ENCODE measurements around the gene SLC38A11. TPM values are rescaled to one million over a fixed set of nuclear protein-coding genes. Genes with fewer than 3 reads are reported as not detected.

SLC38A11 gene
- total and polyA plus RNA-seq, 10 of the 15 experiments (the other 5 are each of a cell fraction or from before 2014, with no cell fraction given), result not detected

- Histone ChIP-seq H3K27ac (ENCODE audit: control insufficient read depth, insufficient read depth) (no peak overlapping the region), H3K79me2 (ENCODE audit: control insufficient read depth, insufficient read depth, low read length) (no peaks in the 10 kb centered on the region), H3K36me3 (ENCODE audit: control insufficient read depth in 2 of 2, insufficient read depth in 2 of 2, low read length in 1 of 2) (no peaks in the 10 kb centered on the region), H3K4me3 (no peak overlapping the region), H3K4me1 (ENCODE audit: control insufficient read depth, insufficient read depth, low read length) (no peaks in the 10 kb centered on the region), H2AFZ (ENCODE audit: control insufficient read depth, low read depth, low read length) (no peak overlapping the region), H3K9ac (ENCODE audit: control insufficient read depth, insufficient read depth, low read length) (no peak overlapping the region), H3K9me3 (replicated peaks; ENCODE audit: control insufficient read depth, insufficient read depth, low read length) (no peaks in the 10 kb centered on the region), H3K4me2 (ENCODE audit: control insufficient read depth, insufficient read depth) (no peak overlapping the region), H4K20me1 (ENCODE audit: control insufficient read depth, insufficient read depth) (no peaks in the 10 kb centered on the region), H3K27me3 (replicated peaks in 1 of 2; ENCODE audit: control insufficient read depth in 2 of 2, insufficient read depth in 2 of 2, low read length in 1 of 2) (no peaks in the 10 kb centered on the region)
- ChIA-PET POLR2A (interaction anchor here (1.0 kb wide), 1 partner anchor 8 kb away, joined by 3 read pairs; no protein-coding TSS in a partner anchor), CTCF (no interaction called here), RAD21 (ENCODE audit: unreplicated experiment) (no interaction called here), SMC1A (ENCODE audit: uncharacterized antibody, unreplicated experiment) (no interaction called here)
- in situ Hi-C loops (cut with MboI), result no loop called here
- no peak for FAIRE-seq
- ATAC-seq, result no peak
- WGBS (ENCODE audit: insufficient coverage, insufficient replicate concordance, low lambda C conversion rate, missing lambda C conversion rate), result 23% methylated on average over 3 of the region's 3 CpGs
- no TSS peak for BruUV-seq (replicated peaks)
- TF ChIP-seq SUZ12 (IDR thresholded peaks at IDR 0.05; ENCODE audit: unreplicated experiment) (no peak), ASH2L (IDR thresholded peaks at IDR 0.05; ENCODE audit: borderline replicate concordance, low read depth) (no peak), ZNF207 (IDR thresholded peaks at IDR 0.05; ENCODE audit: borderline replicate concordance) (no peak), SP1 (IDR thresholded peaks at IDR 0.05; ENCODE audit: low read depth, low read length) (no peak)
- no peak for DNase-seq (ENCODE audit: low read depth, low spot score)
- intact Hi-C loops (cut with micrococcal nuclease; ENCODE audit: unreplicated experiment), result no loop called here
Observed at GRCh38 chr2:164933671-164934189, 21.6 kb downstream of the SLC38A11 start.

GRCh38 chr2:164932377-164932776 is 22.9 kb downstream of the SLC38A11 start:
- intact Hi-C loops (cut with micrococcal nuclease; ENCODE audit: unreplicated experiment) (no loop called here), in situ Hi-C loops (cut with MboI) (no loop called here)
- WGBS (ENCODE audit: insufficient coverage, insufficient replicate concordance, low lambda C conversion rate, missing lambda C conversion rate), result 46% methylated on average over 2 of the region's 2 CpGs
- Histone ChIP-seq H3K4me2 (ENCODE audit: control insufficient read depth, insufficient read depth) (no peak overlapping the region), H3K4me1 (ENCODE audit: control insufficient read depth, insufficient read depth, low read length) (no peaks in the 10 kb centered on the region), H3K4me3 (no peak overlapping the region), H3K9ac (ENCODE audit: control insufficient read depth, insufficient read depth, low read length) (no peak overlapping the region), H3K9me3 (replicated peaks; ENCODE audit: control insufficient read depth, insufficient read depth, low read length) (no peaks in the 10 kb centered on the region), H3K27ac (ENCODE audit: control insufficient read depth, insufficient read depth) (no peak overlapping the region), H2AFZ (ENCODE audit: control insufficient read depth, low read depth, low read length) (no peak overlapping the region), H3K27me3 (replicated peaks in 1 of 2; ENCODE audit: control insufficient read depth in 2 of 2, insufficient read depth in 2 of 2, low read length in 1 of 2) (no peaks in the 10 kb centered on the region), H4K20me1 (ENCODE audit: control insufficient read depth, insufficient read depth) (no peaks in the 10 kb centered on the region), H3K79me2 (ENCODE audit: control insufficient read depth, insufficient read depth, low read length) (no peaks in the 10 kb centered on the region), H3K36me3 (ENCODE audit: control insufficient read depth in 2 of 2, insufficient read depth in 2 of 2, low read length in 1 of 2) (no peaks in the 10 kb centered on the region)
- ATAC-seq (no peak), DNase-seq (ENCODE audit: low read depth, low spot score) (no peak), FAIRE-seq (no peak)
- no TSS peak for BruUV-seq (replicated peaks)
- ChIA-PET RAD21 (ENCODE audit: unreplicated experiment) (no interaction called here), POLR2A (no interaction called here), SMC1A (ENCODE audit: uncharacterized antibody, unreplicated experiment) (no interaction called here), CTCF (no interaction called here)
- TF ChIP-seq MEF2B (IDR thresholded peaks at IDR 0.05; ENCODE audit: partially characterized antibody, poor library complexity, severe bottlenecking), result no peak
- TF ChIP-seq SREBF1 (IDR thresholded peaks at IDR 0.05; ENCODE audit: low read length), result no peak
- no peak for TF ChIP-seq SMAD1 (IDR thresholded peaks at IDR 0.05; ENCODE audit: low read depth, partially characterized antibody)
- no peak for TF ChIP-seq SMARCA5 (IDR thresholded peaks at IDR 0.05)
- TF ChIP-seq PBX3 (IDR thresholded peaks at IDR 0.05; ENCODE audit: insufficient replicate concordance, low read depth, low read length), result no peak
- no peak for TF ChIP-seq HDAC2 (IDR thresholded peaks at IDR 0.05)
- no peak for TF ChIP-seq CREB1 (IDR thresholded peaks at IDR 0.05; ENCODE audit: low read depth)
- TF ChIP-seq RUNX3 (IDR thresholded peaks at IDR 0.05; ENCODE audit: low read length), result no peak
- TF ChIP-seq RELB (IDR thresholded peaks at IDR 0.05; ENCODE audit: low read depth), result no peak
- TF ChIP-seq MXI1 (IDR thresholded peaks at IDR 0.05; ENCODE audit: low read depth, low read length), result no peak
- TF ChIP-seq GABPA (IDR thresholded peaks at IDR 0.05; ENCODE audit: low read depth), result no peak
- no peak for TF ChIP-seq BHLHE40 (IDR thresholded peaks at IDR 0.05; ENCODE audit: borderline replicate concordance in 1 of 2, low read depth in 2 of 2, low read length in 1 of 2)
- no peak for TF ChIP-seq RCOR1 (conservative IDR thresholded peaks at IDR 0.05; ENCODE audit: low read depth, low read length)
- no peak for TF ChIP-seq RBBP5 (conservative IDR thresholded peaks at IDR 0.05)
